Body of pancreas (tissue), 4 donors: ENCODE results near the gene SIK2.

Source experiments
- CTCF ChIP-seq, 7 experiments: fragments of 450-650 bp in 4 of 7; fragments of 200-600 bp in 3 of 7; sonication (generic) in 3 of 7; IDR thresholded peaks; one replicate each; pipeline ENCODE4 v1.5.1; 2016 to 2019; ENCODE audit warnings: antibody characterized with exemption in 7 of 7
- POLR2A ChIP-seq, 3 donors: fragments of 450-650 bp; IDR thresholded peaks; one replicate each; pipeline ENCODE4 v1.6.1; 2016; ENCODE audit warnings: antibody characterized with exemption in 3 of 3, mild to moderate bottlenecking in 2 of 3

GRCh38 chr11:111691176-111691575 lies 88.9 kb downstream of the SIK2 start:
- TF ChIP-seq POLR2A (IDR thresholded peaks at IDR 0.05) (no peak), CTCF (IDR thresholded peaks at IDR 0.05) (no peak)
